ENCODE measurements around the gene CPNE5. TPM values are rescaled to one million over a fixed set of nuclear protein-coding genes. Genes with fewer than 3 reads are reported as not detected.

The CPNE5 gene
- total RNA-seq, 1 donor from 2014 or later: 6.7 TPM

DNA sequence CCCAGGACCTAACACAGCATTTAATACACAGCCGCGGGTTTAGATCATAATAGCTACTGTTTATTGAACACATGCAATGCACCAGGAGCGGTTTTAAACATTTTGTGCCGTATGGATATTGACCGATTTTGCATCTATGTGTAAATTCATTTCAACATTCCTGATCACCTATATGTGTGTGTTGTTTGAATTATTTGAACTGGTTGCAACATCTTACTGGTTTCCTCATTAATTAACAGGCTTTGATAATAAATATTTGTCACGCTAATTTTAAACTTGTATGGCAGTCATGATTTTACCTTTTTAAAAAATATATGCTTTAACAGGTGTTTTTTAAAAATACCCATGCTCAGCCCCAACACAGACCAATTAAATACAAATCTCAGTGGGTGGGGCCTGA is 35.8 kb downstream of the CPNE5 start:
- intact Hi-C loops (cut with DNase I): no loop called here
- DNase-seq (ENCODE audit: low spot score): no peak

DNA sequence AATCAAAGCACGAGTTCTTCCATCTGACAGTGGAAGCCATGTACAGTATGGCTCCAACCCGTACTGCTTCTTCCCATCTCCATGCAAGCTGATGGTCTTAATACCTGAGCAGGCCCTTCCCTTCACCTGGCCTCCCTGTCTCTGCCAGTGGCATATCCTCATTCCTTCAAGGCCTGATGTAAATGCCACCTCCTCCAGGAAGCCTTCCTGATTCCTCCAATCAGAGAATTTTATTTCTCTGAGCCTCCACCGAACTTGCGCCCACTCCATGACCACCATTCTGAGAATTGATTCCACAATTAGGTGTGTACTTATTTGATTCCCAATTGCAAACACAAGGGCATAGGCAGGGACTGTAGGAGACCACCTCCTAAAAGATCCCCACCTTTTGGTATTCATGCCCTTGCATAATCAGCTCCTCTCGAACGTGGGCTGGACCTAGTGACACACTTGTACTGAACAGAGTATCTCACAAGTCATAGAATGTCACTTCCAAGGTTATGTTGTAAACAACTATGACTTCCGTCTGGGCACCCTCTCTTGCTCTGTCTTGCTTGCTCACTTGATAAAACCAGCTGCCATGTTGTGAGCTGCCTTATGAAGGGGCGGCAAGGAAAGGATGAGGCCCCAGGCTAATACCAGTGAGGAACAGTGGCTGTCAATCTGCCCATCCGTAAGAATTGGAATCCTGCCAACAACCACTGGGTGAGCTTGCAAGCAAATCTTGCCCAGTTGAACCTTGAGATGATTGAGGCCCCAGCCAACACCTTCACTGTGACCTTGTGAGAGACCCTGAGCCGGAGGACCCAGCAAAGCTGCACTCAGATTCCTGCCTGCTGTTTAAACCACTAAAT is 38.8 kb downstream of the CPNE5 start:
- intact Hi-C loops (cut with DNase I): no loop called here
- DNase-seq (ENCODE audit: low spot score): no peak

- intact Hi-C loops (cut with DNase I): no loop called here
- DNase-seq (ENCODE audit: low spot score): no peak
Observed at GRCh38 chr6:36798852-36799251, 40.4 kb downstream of the CPNE5 start.

- intact Hi-C loops (cut with DNase I): no loop called here
- DNase-seq (ENCODE audit: low spot score): no peak
Observed at GRCh38 chr6:36797653-36798052, 41.6 kb downstream of the CPNE5 start.

GRCh38 chr6:36797055-36797454 is 42.2 kb downstream of the CPNE5 start:
- no peak for DNase-seq (ENCODE audit: low spot score)
- intact Hi-C loops (cut with DNase I): no loop called here

DNA sequence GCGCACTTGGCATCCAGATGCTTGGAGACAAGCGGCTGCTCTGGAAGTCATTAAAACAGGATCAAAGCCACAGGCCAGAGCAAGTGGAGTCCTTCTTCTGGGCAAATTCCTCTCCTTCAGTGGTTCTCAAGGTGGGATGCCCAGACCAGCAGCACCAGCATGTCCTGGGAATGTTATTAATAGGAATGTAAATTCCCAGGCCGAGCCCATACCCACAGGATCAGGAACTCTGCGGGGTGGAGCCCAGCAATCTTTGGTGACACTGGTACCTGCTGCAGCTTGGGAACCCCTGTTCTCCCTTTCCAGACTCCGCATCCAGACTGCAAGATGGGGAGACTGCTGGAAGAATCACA is 44.6 kb downstream of the CPNE5 start:
- no peak for DNase-seq (ENCODE audit: low spot score)
- intact Hi-C loops (cut with DNase I): no loop called here

GRCh38 chr6:36793913-36794712 is 45.1 kb downstream of the CPNE5 start:
- DNase-seq (ENCODE audit: low spot score): no peak
- intact Hi-C loops (cut with DNase I): no loop called here

DNA sequence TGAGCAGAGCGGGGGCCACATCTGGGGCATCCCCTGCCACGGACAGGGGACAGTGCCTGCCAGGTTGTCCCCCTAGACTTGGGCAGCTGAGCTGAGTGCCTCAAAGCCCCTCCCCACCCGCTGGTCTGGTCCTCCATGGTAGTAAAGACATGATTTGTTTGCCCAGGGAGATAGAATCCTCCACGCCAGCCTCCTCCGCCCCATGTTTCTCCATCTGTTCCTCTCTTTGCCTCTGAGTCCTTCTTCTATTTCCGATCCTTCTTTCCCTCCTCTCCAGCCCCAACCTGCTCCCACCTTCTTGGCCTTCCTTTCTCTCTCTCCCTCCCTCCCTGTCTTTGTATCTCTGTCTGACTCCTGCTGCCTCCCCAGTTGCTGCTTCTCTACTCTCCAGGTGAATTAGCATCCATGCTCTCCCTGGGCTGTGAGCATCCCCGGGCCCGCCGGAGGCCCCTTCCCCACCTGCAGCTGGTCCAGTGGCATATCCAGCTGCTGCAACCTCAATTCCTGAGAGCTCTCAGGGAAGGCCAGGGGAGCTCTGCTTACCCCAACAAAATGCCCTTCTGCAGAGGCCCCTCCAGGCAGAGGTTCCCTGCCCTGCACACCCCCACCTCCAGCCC is 45.8 kb downstream of the CPNE5 start:
- DNase-seq (ENCODE audit: low spot score): no peak
- intact Hi-C loops (cut with DNase I): no loop called here

- no peak for DNase-seq (ENCODE audit: low spot score)
- intact Hi-C loops (cut with DNase I): no loop called here
Observed at GRCh38 chr6:36791521-36792135, 47.6 kb downstream of the CPNE5 start.

- intact Hi-C loops (cut with DNase I): no loop called here
- no peak for DNase-seq (ENCODE audit: low spot score)
Observed at GRCh38 chr6:36791085-36791484, 48.2 kb downstream of the CPNE5 start.

DNA sequence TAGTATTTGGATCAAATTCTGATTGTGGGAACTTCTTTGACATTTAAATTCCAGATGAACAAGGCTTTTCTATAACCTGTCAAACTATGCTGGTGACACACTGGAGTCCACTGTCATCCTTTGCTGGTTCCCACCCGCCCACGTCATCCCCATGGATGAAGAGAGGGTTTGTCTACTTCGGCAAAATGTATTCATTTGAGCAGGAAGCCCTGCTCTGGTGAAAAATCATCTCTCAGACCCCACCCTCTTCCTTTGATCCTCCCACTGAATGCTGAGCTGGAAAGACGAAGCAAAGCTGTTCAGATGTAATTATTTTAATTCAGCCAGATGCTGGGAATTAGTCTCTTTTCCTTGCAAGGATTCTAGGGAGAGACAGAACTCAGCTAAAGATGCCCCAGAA is 50.5 kb downstream of the CPNE5 start:
- intact Hi-C loops (cut with DNase I): no loop called here
- no peak for DNase-seq (ENCODE audit: low spot score)

- no peak for DNase-seq (ENCODE audit: low spot score)
- intact Hi-C loops (cut with DNase I): no loop called here
Observed at GRCh38 chr6:36788186-36788585, 51.1 kb downstream of the CPNE5 start.

- DNase-seq (ENCODE audit: low spot score): no peak
- intact Hi-C loops (cut with DNase I): no loop called here
Observed at GRCh38 chr6:36787210-36787609, 52.0 kb downstream of the CPNE5 start.

DNA sequence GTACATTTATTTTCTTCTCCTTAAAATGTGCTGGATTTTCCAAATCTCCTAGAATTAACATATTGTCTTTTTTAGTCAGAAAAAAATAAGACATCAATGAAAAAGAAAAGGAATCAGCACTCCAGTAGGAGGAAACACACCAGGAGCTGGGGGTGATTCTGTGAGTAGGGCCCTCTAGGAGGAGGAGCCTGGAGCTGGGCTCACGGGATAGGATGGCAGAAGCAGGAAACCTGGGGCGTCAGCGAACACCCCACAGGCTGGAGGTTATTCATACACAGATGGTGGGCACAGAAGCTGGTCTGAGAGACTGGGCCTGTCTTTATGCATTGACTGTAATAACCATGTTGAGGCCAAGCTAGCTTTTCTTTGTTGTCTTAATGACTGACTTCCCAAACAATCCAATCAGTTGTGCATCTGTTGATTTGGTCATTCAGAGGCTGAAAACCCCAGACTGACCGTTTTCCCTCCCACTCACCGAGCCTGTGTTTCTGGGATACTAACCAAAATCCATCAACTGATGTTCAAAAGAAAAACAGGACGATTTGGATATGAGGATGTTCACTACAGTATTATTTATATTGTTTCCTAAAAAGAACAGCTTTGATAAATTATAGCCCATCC is 53.1 kb downstream of the CPNE5 start:
- intact Hi-C loops (cut with DNase I): no loop called here
- DNase-seq (ENCODE audit: low spot score): no peak

DNA sequence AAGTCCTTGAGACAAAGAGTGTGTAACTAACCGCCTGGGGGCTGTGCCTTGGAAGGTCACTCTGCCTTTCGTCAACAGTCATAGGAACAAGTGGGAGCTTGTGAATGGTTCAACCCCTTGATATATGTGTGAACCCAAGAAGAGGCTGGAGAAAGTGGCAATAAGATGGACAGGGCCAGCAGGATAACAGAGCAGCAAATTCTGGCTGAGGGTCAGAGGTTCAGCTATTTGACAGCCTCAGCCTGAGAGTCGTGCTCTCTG is 54.9 kb downstream of the CPNE5 start:
- intact Hi-C loops (cut with DNase I): no loop called here
- DNase-seq (ENCODE audit: low spot score): no peak

- intact Hi-C loops (cut with DNase I): no loop called here
- DNase-seq (ENCODE audit: low spot score): no peak
Observed at GRCh38 chr6:36783603-36784375, 55.5 kb downstream of the CPNE5 start.

GRCh38 chr6:36781669-36782068 is 57.6 kb downstream of the CPNE5 start:
- DNase-seq (ENCODE audit: low spot score): no peak
- intact Hi-C loops (cut with DNase I): no loop called here

GRCh38 chr6:36780442-36781177 is 58.6 kb downstream of the CPNE5 start:
- intact Hi-C loops (cut with DNase I): no loop called here
- DNase-seq (ENCODE audit: low spot score): no peak

DNA sequence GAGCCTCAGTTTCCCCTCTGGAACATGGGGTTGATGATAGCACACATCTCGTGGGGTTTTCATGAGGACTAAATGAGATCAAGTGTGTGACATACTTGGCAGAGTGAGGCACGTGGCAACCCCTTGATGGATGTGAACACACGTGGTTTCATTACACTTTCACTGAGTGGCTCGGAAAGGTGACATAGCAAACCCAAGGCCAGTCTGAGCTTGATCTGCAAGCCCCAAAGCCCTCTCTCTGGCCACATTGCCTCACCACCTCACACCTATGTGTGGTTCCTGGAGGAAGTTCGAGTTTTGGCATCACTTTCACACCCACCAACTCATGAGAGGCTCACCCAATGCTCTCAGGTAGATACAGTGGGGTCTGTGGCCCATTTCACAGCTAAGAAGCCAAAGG is 60.0 kb downstream of the CPNE5 start:
- intact Hi-C loops (cut with DNase I): no loop called here
- no peak for DNase-seq (ENCODE audit: low spot score)

Data from cardiac septum (tissue), 1 donor.